GM10847 (cell line): ENCODE measurements around the gene GPR61.

ENCODE experiments used
- POLR2A ChIP-seq: IDR thresholded peaks from 2 replicates; pipeline ENCODE4 v1.6.1; 2011; ENCODE audit not compliant: insufficient read length; ENCODE audit errors: extremely low read depth

The GPR61 gene, protein sequence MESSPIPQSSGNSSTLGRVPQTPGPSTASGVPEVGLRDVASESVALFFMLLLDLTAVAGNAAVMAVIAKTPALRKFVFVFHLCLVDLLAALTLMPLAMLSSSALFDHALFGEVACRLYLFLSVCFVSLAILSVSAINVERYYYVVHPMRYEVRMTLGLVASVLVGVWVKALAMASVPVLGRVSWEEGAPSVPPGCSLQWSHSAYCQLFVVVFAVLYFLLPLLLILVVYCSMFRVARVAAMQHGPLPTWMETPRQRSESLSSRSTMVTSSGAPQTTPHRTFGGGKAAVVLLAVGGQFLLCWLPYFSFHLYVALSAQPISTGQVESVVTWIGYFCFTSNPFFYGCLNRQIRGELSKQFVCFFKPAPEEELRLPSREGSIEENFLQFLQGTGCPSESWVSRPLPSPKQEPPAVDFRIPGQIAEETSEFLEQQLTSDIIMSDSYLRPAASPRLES

DNA sequence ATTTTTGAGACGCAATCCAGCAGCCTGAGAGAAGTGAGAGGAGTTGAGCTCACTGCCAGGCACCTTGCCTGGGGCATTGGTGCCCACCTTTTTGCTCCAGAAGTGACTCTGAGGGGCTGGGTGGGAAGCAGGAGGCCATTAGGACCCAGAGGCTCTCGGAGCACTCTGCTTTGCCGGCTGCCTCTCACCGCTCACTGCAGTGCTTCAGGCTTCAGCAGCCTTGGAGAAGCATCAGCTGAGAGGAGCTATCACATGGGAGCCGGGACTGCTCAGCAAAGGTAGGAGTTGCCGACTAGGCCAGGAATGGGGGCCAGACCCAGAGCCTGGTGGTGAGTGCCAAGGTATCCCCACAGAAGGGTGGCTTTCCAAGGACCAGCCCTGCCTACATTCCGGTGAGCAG, at the start of gene GPR61:
Gene GPR61, plus strand, starts transcription at position 197 of the 400 bp plus-strand sequence. CDS start 3,151 bp downstream, outside the sequence.
- TF ChIP-seq POLR2A, result no peak

DNA sequence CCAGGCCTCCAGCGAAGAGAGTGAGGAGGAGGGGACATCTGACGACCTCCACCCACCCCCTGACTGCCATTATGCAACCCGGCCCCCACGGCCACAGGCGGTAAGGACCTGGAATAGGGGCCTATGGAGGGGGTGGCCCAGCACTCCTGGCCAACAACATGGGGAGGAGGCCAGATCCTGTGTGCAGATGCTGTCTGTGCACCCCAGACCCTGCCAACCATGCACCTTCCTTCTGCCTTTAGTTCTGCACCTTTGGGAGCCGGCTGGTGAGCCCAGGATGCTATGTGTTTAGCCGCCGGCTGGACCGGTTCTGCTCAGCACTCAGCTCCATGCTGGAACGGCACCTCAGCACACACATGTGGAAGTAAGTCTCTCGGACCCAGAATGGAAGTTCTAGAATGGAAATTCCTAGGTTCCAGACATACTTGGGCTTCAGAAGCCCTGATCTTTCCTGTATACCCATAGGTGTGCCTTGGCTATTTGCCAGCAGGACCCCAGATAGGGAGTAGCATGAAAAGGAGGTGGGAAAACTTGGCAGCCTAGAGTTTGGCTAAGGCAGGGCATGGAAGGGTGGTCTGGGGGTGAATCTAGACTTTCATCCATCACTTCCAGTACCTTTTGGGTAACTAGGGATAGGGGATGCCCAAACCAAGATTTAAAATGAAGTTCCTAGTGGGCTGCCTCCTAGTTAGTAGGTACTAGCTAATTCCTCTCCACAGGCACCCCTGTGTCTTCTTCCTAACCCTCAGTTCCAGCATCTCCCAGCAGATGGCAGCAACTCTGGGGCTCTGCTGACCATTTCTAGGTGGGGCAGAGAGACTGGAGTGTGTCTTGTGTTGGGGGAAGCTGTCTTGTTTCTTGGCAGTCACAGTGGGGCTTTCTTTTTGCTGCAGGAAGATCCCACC, 49.4 kb upstream of the GPR61 start:
- TF ChIP-seq POLR2A, result no peak

DNA sequence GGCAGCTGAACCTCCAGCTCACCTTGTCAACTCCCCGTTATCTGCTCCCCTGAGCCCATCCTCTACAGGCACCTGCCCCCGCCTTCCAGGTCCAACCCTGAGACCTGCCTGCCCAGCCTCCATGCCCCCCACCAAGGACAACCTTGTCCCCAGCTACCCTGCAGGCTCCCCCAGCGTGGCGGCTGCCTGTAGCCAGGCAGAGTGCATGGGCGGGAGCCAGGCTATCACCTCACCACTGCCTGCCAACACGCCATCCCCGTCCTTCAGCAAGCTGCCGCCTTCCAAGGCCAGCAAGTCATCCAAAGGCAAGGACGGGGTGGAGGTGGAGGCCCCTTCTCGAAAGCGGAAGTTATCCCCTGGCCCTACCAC, 48.8 kb upstream of the GPR61 start:
- TF ChIP-seq POLR2A, result no peak

DNA sequence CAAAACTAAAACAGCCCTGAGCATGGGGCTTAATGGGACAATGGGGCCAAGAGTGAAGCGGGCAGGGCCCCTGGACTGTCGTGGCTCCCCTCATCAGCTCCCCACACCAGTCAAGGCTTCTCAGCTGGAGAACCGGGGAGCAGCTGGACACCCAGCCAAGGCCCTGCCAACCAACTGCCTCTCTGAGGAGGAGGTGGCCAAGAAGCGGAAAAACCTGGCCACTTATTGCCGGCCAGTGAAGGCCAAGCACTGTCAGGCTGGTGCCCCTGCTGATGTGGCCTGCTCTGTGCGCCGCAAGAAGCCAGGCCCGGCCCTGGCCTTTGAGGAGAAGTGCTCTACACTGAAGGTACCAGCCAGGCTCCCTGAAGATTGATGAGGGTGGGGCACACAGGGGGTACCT, 48.3 kb upstream of the GPR61 start:
- TF ChIP-seq POLR2A, result no peak

DNA sequence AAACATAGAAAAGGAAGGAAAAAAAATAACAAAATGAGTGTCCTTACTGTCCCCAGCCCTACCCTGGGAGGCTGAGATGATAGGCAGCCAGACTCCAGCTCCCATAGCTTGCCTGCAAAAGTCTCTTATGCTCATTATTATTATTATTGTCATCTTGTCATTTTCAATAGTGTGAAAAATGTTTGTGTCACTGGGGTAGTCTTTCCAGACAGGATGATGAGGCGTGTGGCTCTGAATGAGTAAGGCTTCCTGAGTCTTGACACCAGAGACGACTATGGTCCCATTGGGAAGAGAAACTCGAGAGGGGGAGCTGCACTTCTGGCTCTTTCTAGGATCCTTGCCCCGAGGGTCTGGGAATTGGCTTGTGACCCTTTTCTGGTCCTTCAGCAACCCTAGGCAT, 46.9 kb upstream of the GPR61 start:
- TF ChIP-seq POLR2A, result no peak

DNA sequence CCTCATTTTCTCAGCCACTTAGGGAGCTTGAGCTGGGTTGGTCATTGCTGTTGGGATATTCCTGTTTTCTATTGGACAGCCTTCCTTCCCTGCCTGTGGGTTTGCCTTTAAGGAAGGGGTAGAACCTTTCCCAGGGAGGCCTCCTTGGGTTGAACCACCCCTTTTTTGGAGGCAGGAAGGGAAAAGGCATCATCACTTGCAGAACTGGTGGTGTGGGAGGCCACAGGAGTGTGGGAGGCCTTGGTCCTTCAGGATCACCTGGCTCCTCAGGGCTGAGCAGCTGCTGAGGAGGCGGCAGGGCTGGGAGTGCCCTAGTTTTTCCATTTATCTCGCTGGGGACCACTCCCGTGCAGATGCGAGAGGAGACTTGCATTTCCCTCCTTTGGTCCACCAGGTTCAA, 46.4 kb upstream of the GPR61 start:
- no peak for TF ChIP-seq POLR2A

DNA sequence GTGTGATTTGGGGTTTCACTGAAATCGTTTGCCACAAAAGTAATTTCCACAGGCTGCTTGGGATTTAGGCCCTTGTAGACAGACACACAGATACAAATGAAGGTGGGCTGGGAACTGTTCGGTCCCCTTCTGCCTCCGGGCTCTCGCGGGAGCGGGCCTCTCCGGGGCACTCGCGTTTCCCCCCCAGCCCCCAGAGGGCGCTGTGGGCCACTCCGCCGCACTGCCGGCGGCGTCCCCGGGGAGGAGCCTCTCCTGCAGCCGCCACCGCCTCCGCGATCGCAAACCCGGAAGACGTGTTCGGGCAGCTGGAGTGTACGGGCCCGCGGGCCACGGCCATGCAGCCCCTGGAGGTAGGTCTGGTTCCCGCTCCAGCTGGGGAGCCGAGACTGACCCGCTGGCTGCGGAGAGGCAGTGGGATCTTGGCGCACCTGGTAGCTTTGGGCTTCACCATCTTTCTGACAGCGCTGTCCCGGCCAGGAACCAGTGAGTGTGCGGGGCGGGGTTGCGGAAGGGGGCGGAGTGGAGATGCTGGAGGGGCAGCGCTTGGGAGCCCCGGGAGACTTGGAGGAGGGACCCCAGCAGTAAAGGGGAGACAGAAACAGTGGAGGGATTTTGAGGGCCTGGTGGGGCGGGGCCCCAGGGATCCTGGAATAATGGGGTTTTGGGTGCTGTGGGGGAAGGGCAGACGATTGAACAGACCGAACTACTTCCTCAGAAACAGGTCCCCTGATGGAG, 45.7 kb upstream of the GPR61 start, which contains the start of gene CYB561D1:
Gene CYB561D1, plus strand, starts transcription at position 290 of the 735 bp plus-strand sequence. Its CDS starts 46 bp downstream, at position 336.
- peak; percentile 88 for TF ChIP-seq POLR2A

DNA sequence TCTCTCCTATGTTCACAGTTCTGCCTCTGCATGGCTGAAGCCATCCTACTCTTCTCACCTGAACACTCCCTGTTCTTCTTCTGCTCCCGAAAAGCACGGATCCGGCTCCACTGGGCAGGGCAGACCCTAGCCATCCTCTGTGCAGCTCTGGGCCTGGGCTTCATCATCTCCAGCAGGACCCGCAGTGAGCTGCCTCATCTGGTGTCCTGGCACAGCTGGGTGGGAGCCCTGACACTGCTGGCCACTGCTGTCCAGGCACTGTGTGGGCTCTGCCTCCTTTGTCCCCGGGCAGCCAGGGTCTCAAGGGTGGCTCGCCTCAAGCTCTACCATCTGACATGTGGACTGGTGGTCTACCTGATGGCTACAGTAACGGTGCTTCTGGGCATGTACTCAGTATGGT, 43.9 kb upstream of the GPR61 start:
- TF ChIP-seq POLR2A, result no peak

DNA sequence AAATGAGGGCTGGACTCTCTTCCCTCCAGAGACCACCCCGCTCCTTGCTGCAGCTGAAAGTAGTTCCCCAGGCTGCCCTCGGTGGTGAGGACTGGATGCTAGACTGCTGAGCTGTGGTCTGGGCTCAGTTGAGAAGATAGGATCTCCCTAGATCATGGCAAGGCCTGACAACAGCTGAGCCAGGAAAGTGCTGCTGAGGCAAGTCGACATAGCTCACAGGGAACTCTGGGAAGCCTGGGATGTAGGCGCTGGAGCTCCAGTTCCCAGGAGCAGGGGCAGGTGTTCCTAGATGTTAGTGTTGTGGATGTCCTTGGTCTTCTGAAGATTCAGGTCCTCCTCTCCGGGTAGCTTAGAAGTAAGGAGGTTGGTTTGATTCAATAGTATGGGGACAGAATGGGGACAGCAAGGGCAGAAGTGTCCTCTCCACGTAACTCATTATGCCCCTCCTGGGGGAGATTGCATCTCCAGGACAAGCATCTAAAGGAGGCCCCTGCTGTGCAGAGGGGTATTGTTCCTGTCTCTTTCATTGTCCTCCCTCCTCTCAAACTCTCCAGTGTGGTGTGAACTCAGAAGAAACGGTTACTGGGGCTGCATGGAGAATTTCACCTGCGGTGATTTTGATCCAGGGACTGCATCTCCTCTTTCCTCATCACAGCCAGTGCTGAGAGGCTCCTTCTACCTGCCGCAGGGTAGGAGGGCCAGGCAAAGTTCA, 42.1 kb upstream of the GPR61 start:
- no peak for TF ChIP-seq POLR2A

DNA sequence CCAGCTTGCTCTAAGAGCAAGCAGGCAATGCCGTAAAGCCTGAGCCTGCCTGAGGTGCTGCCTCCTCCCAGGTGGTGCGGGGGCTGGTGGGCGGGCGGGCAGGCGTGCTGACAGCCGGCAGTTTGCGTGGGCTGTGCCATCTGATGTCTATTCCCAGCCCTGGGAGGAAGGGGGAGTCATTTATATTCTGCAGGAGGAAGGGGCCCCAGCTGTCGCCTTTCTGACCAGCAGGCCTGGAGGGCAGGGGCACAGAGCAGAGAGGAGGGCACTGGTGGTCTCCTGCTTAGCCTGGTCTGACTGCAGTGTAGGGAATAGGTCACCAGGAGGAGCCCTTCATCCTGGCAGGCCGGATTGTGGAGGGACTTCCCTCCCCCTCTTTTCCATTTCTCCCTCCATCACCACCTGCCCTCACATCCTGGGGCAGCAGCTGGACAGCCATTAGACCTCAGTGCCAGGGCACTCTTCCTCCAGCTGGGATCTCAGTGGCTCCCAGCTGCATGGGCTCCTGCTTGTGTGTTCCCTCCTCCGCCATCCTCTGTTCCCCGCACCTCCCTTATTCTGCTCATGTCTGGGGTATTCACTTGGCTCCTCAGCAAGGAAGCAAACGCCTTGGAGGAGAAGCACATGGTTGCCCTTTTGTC, 41.4 kb upstream of the GPR61 start:
- no peak for TF ChIP-seq POLR2A

DNA sequence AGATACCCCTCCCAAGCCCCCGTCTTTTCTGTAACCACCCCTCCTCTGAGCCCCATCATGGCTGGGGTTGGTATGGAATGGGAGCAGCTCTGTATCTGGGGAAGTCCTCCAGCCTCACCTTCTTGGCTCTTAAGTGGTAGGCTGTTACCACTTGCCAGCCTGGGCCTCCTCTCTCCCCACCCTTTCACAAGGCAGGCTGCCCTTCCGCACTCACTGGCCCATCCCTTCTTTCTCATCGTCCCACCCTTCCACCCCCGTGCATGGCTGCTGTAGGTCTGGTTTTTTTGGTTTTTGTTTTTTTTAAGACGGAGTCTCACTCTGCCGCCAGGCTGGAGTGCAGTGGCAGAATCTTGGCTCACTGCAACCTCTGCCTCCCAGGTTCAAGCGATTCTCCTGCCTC, 40.6 kb upstream of the GPR61 start:
- no peak for TF ChIP-seq POLR2A

DNA sequence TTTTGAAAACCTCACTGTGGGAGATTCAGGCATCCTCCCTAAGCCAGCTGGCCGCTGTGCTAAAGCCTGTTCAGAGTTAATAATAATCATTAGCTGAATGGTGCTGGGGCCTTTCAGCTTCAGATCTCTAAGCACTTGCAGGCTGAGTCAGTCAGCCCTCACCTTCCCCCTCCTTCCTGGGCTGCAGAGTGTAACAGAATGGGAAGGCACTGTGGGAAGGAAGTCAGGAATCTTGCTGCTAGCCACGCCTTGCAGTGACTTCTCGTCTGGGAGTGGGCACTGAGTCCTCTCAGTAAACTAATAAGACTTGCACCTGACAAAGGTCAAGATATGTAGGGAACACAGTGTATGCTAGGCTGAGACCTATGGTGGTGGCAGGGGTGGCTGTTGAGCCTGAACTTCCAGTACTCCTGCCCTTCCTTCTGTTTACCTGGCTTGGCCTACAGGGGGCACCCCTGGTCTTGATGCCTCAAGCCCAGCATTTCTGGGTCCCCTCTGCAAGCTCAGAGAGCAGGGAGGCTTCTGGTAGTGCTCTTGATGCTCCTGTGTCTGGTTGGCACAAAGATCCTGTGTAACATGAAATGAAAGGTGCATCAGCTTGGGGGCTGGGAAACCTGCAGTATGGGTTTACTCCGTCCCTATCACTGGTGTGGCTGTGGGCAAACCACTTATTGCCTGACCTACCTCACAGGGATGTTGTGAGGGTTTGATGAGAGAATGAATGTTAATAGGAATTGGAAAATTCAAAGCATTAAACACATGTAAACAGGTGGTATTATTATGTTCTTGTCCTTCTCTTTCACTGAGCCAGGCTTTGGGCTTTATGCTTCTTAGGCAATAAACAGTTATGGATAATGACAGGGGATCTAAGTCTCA, 39.8 kb upstream of the GPR61 start:
- no peak for TF ChIP-seq POLR2A

DNA sequence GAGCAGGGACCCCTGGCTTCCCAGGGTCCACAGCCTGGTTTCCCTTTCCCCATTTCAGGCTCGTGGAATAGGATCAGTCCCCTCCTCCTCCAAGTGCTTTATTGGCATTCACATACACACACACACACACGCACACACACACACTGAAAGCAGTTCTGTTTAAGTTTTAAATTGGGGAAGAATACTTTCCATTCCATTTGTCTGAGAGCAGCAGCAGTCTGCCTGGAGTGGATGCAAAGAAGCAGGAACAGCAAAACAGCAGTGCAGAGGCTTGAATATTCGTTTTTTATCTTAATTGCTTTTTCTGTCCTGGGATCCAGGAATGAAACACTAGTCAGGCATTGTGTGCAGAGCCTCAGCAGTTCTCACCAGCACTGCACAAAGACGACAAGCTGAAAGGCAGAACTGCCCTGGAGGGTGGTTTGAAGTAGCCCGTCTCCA, 38.7 kb upstream of the GPR61 start:
- no peak for TF ChIP-seq POLR2A
